H1 (cell line): ENCODE results near the gene SH2D4B. TPM values are rescaled to one million over a fixed set of nuclear protein-coding genes. Genes with fewer than 3 reads are reported as not detected.

Source experiments
- CTCF ChIA-PET: fragments of 300-600 bp; sonication (Branson Sonifier 250); formaldehyde crosslinking; loops from one replicate; lab custom pipeline; 2021; ENCODE audit not compliant: partially characterized antibody; lab: Charles Lee
- POLR2A ChIA-PET: fragments of 300-600 bp; sonication (Branson Sonifier 250); formaldehyde crosslinking; loops from one replicate; lab custom pipeline; 2021; ENCODE audit warnings: inconsistent platforms; ENCODE audit not compliant: partially characterized antibody; lab: Charles Lee
- DNase-seq, 2 experiments: peaks; one replicate each; pipeline versions ENCODE4 v3.0.0 to v3.0.0-alpha.2; 2010 to 2022; ENCODE audit warnings: low spot score in 2 of 2, low read depth in 1 of 2, mixed read lengths in 1 of 2
- FAIRE-seq: peaks from 2 replicates; lab custom pipeline; 2011; peaks lifted over from hg19 to GRCh38; lab: Jason Lieb, UNC
- H2AFZ ChIP-seq: 2 replicates; pipeline ENCODE4 v1.8.1; 2012; ENCODE audit warnings: low read length, inconsistent platforms
- H2AK5ac ChIP-seq: 2 replicates; pipeline ENCODE4 v1.6.1; 2013; ENCODE audit warnings: low read depth, low read length
- H2BK120ac ChIP-seq: replicated peaks from 2 replicates; pipeline ENCODE3; 2013; ENCODE audit warnings: low read depth, low read length, inconsistent platforms
- H2BK12ac ChIP-seq: 2 replicates; pipeline ENCODE4 v1.6.1; 2013; ENCODE audit warnings: low read depth, low read length
- H2BK15ac ChIP-seq: 2 replicates; pipeline ENCODE4 v1.6.1; 2013; ENCODE audit warnings: low read length
- H2BK20ac ChIP-seq: 2 replicates; pipeline ENCODE4 v1.6.1; 2013; ENCODE audit warnings: low read length
- H2BK5ac ChIP-seq: 2 replicates; pipeline ENCODE4 v1.6.1; 2013; ENCODE audit warnings: low read depth, low read length
- H3K14ac ChIP-seq: 2 replicates; pipeline ENCODE4 v1.6.1; 2013; ENCODE audit warnings: inconsistent platforms; ENCODE audit not compliant: insufficient read length
- H3K18ac ChIP-seq: 2 replicates; pipeline ENCODE4 v1.6.1; 2013; ENCODE audit warnings: low read length; ENCODE audit errors: extremely low read depth
- H3K23ac ChIP-seq: 2 replicates; pipeline ENCODE4 v1.6.1; 2013; ENCODE audit warnings: inconsistent platforms; ENCODE audit not compliant: insufficient read length
- H3K23me2 ChIP-seq: 2 replicates; pipeline ENCODE4 v1.6.1; 2013; ENCODE audit warnings: low read depth, low read length
- H3K27ac ChIP-seq: 2 replicates; pipeline ENCODE4 v1.6.1; 2011; ENCODE audit warnings: low read depth, low read length, inconsistent platforms
- H3K27me3 ChIP-seq, 4 experiments: replicated peaks in 1 of 4; 1 replicate in 1 of 4; 2 replicates in 3 of 4; pipeline versions ENCODE4 v1.6.1 to v1.8.1; 2011 to 2013; ENCODE audit warnings: low read length in 3 of 4, mild to moderate bottlenecking in 3 of 4, inconsistent platforms in 2 of 4, mixed read lengths in 2 of 4, moderate library complexity in 1 of 4; ENCODE audit not compliant: control insufficient read depth in 3 of 4, insufficient read depth in 3 of 4; ENCODE audit errors: extremely low read depth in 1 of 4
- H3K36me3 ChIP-seq, 4 experiments: 2 replicates each; pipeline versions ENCODE4 v1.6.1 to v1.8.1; 2011 to 2013; ENCODE audit warnings: mild to moderate bottlenecking in 4 of 4, low read length in 3 of 4, moderate library complexity in 2 of 4, control low read depth in 1 of 4, inconsistent platforms in 1 of 4; ENCODE audit not compliant: insufficient read depth in 4 of 4, control insufficient read depth in 2 of 4
- H3K4ac ChIP-seq: replicated peaks from 2 replicates; pipeline ENCODE3; 2013; ENCODE audit warnings: low read length, low read depth, mixed read lengths, inconsistent platforms; ENCODE audit not compliant: insufficient read length
- H3K4me1 ChIP-seq, 4 experiments: replicated peaks in 1 of 4; 1 replicate in 1 of 4; 2 replicates in 3 of 4; pipeline versions ENCODE4 v1.6.1 to v1.8.1; 2011 to 2013; ENCODE audit warnings: low read length in 3 of 4, inconsistent platforms in 2 of 4, mixed read lengths in 1 of 4; ENCODE audit not compliant: insufficient read depth in 4 of 4, control insufficient read depth in 3 of 4
- H3K4me2 ChIP-seq, 2 experiments: 2 replicates each; pipeline versions ENCODE4 v1.6.1 to v1.8.1; 2011 to 2013; ENCODE audit warnings: low read depth in 2 of 2, low read length in 2 of 2, control low read depth in 1 of 2, inconsistent platforms in 1 of 2, mild to moderate bottlenecking in 1 of 2; ENCODE audit not compliant: insufficient read depth in 1 of 2
- H3K4me3 ChIP-seq, 4 experiments: fragments of 200-600, 300-600 bp in 1 of 4; sonication (generic), shearing (Covaris generic), sonication (Bioruptor Twin) in 1 of 4; 2 replicates each; pipeline versions ENCODE4 v1.5.1 to v1.8.1; 2011 to 2016; ENCODE audit warnings: low read length in 4 of 4, low read depth in 3 of 4, control low read depth in 2 of 4, inconsistent platforms in 2 of 4, mild to moderate bottlenecking in 2 of 4, mixed read lengths in 1 of 4, moderate library complexity in 1 of 4; ENCODE audit not compliant: insufficient read depth in 2 of 4; ENCODE audit errors: extremely low read depth in 1 of 4
- H3K56ac ChIP-seq: replicated peaks from 2 replicates; pipeline ENCODE3; 2013; ENCODE audit warnings: low read depth, mild to moderate bottlenecking, mixed read lengths, low read length, inconsistent platforms; ENCODE audit not compliant: insufficient read length
- H3K79me1 ChIP-seq: 2 replicates; pipeline ENCODE4 v1.6.1; 2013; ENCODE audit warnings: low read depth, low read length, control low read depth
- H3K79me2 ChIP-seq, 2 experiments: 2 replicates each; pipeline versions ENCODE4 v1.6.1 to v1.8.1; 2012 to 2013; ENCODE audit warnings: low read length in 2 of 2, mild to moderate bottlenecking in 2 of 2, inconsistent platforms in 1 of 2; ENCODE audit not compliant: insufficient read depth in 2 of 2, control insufficient read depth in 1 of 2
- H3K9ac ChIP-seq, 4 experiments: replicated peaks in 1 of 4; 1 replicate in 1 of 4; 2 replicates in 3 of 4; pipeline versions ENCODE4 v1.6.1 to v1.8.1; 2011 to 2013; ENCODE audit warnings: low read depth in 3 of 4, low read length in 3 of 4, control low read depth in 2 of 4, mild to moderate bottlenecking in 2 of 4, moderate library complexity in 2 of 4, inconsistent platforms in 1 of 4; ENCODE audit errors: extremely low read depth in 1 of 4
- H3K9me3 ChIP-seq, 2 experiments: 2 replicates each; pipeline versions ENCODE4 v1.6.1 to v1.8.1; 2012 to 2013; ENCODE audit warnings: mild to moderate bottlenecking in 2 of 2, moderate library complexity in 2 of 2, control low read depth in 1 of 2, inconsistent platforms in 1 of 2, low read depth in 1 of 2, low read length in 1 of 2, mixed read lengths in 1 of 2; ENCODE audit not compliant: insufficient read depth in 2 of 2
- H4K20me1 ChIP-seq, 2 experiments: replicated peaks in 1 of 2; 2 replicates each; pipeline versions ENCODE3 to v1.8.1; 2011 to 2013; ENCODE audit warnings: inconsistent platforms in 2 of 2, low read length in 2 of 2, mild to moderate bottlenecking in 1 of 2; ENCODE audit not compliant: insufficient read depth in 2 of 2, control insufficient read depth in 1 of 2
- H4K5ac ChIP-seq: 2 replicates; pipeline ENCODE4 v1.6.1; 2013; ENCODE audit warnings: low read length, low read depth, mixed read lengths, inconsistent platforms; ENCODE audit not compliant: insufficient read length
- H4K8ac ChIP-seq: 2 replicates; pipeline ENCODE4 v1.8.0; 2013; ENCODE audit warnings: mild to moderate bottlenecking, moderate library complexity, low read length, inconsistent platforms; ENCODE audit not compliant: insufficient read depth; ENCODE audit errors: extremely low read depth
- H4K91ac ChIP-seq: replicated peaks from 2 replicates; pipeline ENCODE3; 2013; ENCODE audit warnings: low read length, mixed read lengths, inconsistent platforms; ENCODE audit not compliant: insufficient read length
- ASH2L ChIP-seq: fragments of 200-600, 300-600 bp; sonication (generic); IDR thresholded peaks from one replicate; pipeline ENCODE4 v1.7.1; 2017; ENCODE audit warnings: low read length
- ATF3 ChIP-seq: IDR thresholded peaks from 2 replicates; pipeline ENCODE4 v1.6.1; 2011; ENCODE audit warnings: low read depth, mild to moderate bottlenecking, low read length; ENCODE audit not compliant: insufficient read depth
- BACH1 ChIP-seq: IDR thresholded peaks from 2 replicates; pipeline ENCODE4 v1.6.1; 2012; ENCODE audit warnings: low read length, improper control_type of control experiment
- CBX5 ChIP-seq: fragments of 300-800, 300-1000 bp; sonication (generic); IDR thresholded peaks from 2 replicates; pipeline ENCODE4 v1.7.1; 2016; ENCODE audit warnings: antibody characterized with exemption, low read length, low read depth
- CREB1 ChIP-seq: IDR thresholded peaks from 2 replicates; pipeline ENCODE4 v1.6.1; 2012; ENCODE audit warnings: inconsistent platforms
- EP300 ChIP-seq, 2 experiments: IDR thresholded peaks; 1 replicate in 1 of 2; 2 replicates in 1 of 2; pipeline ENCODE4 v1.6.1; 2011 to 2012; ENCODE audit warnings: low read depth in 2 of 2, low read length in 2 of 2, mild to moderate bottlenecking in 2 of 2, borderline replicate concordance in 1 of 2, inconsistent platforms in 1 of 2, moderate library complexity in 1 of 2
- EZH2 ChIP-seq: fragments of 200-600 bp; sonication (generic); IDR thresholded peaks from 2 replicates; pipeline ENCODE4 v1.7.1; 2012; ENCODE audit warnings: low read depth, mild to moderate bottlenecking, moderate library complexity, low read length, inconsistent platforms; ENCODE audit not compliant: severe bottlenecking
- GABPA ChIP-seq: IDR thresholded peaks from 2 replicates; pipeline ENCODE4 v1.6.1; 2011; ENCODE audit warnings: mild to moderate bottlenecking, low read length, moderate library complexity, borderline replicate concordance; ENCODE audit not compliant: insufficient read depth
- HDAC6 ChIP-seq: IDR thresholded peaks from one replicate; pipeline ENCODE4 v1.7.1; 2012; ENCODE audit warnings: low read depth, mild to moderate bottlenecking, inconsistent platforms, low read length, moderate library complexity
- JUND ChIP-seq: IDR thresholded peaks from 2 replicates; pipeline ENCODE4 v1.6.1; 2011; ENCODE audit warnings: mild to moderate bottlenecking, improper control_type of control experiment, low read length
- POLR2A ChIP-seq, 2 experiments: IDR thresholded peaks; 1 replicate in 1 of 2; 2 replicates in 1 of 2; pipeline ENCODE4 v1.6.1; 2011; ENCODE audit warnings: low read depth in 2 of 2, low read length in 2 of 2, mild to moderate bottlenecking in 2 of 2; ENCODE audit errors: control extremely low read depth in 1 of 2
- POU5F1 ChIP-seq: IDR thresholded peaks from 2 replicates; pipeline ENCODE4 v1.6.1; 2011; ENCODE audit warnings: low read depth, mild to moderate bottlenecking, low read length, moderate library complexity
- RNF2 ChIP-seq: fragments of 200-900, 300-1000 bp; sonication (generic); IDR thresholded peaks from 2 replicates; pipeline ENCODE4 v1.7.1; 2016; ENCODE audit warnings: borderline replicate concordance, low read depth, mild to moderate bottlenecking, antibody characterized with exemption, low read length; ENCODE audit not compliant: poor library complexity, severe bottlenecking; ENCODE audit errors: missing control alignments
- SIN3A ChIP-seq, 2 experiments: IDR thresholded peaks in 1 of 2; conservative IDR thresholded peaks in 1 of 2; 2 replicates each; pipeline ENCODE4 v1.6.1; 2011 to 2012; ENCODE audit warnings: low read length in 2 of 2, improper control_type of control experiment in 1 of 2, low read depth in 1 of 2, mild to moderate bottlenecking in 1 of 2
- WGBS, 2 experiments: shearing (Covaris generic) in 1 of 2; methylation state at CpG; one replicate each; pipeline versions ENCODE4 v1.1.6 to v1.1.7; 2013 to 2015; ENCODE audit warnings: low lambda C conversion rate in 2 of 2, mixed read lengths in 2 of 2, inconsistent platforms in 1 of 2, low coverage in 1 of 2, missing lambda C conversion rate in 1 of 2; ENCODE audit not compliant: insufficient replicate concordance in 2 of 2, insufficient coverage in 1 of 2, insufficient read length in 1 of 2; ENCODE audit errors: extremely low coverage in 1 of 2, missing lambda C conversion rate in 1 of 2; 5-methylcytosine and 5-hydroxymethylcytosine counted together
- polyA plus RNA-seq, 7 experiments: library from polyadenylated mRNA; depleted of rRNA in 3 of 7; stranded (reverse) in 5 of 7; unstranded in 2 of 7; fragments of >200 nt in 5 of 7; fragments of 200-250 nt in 2 of 7; gene quantifications; 1 replicate in 5 of 7; 2 replicates in 1 of 7; 4 replicates in 1 of 7; pipeline versions ENCODE4 v1.2.1 to v1.2.3, GENCODE V29; 2011 to 2013; ENCODE audit warnings: missing spikeins in 2 of 7, mixed read lengths in 2 of 7
- total RNA-seq: library from RNA; stranded (reverse); fragmentation: NEBNext Ultra II Directional; extraction: Animal tissue kit (Norgen Biotek cat#: 25700); gene quantifications from 2 replicates; pipeline ENCODE4 v1.2.1, GENCODE V29; 2021

SH2D4B gene
- total and polyA plus RNA-seq, 2 of the 8 experiments (the other 6 are each of a cell fraction or from before 2014, with no cell fraction given): 0.06 to 0.13 TPM

GRCh38 chr10:80642661-80643060, 105.0 kb downstream of the SH2D4B start:
- Histone ChIP-seq H2BK20ac (no peak overlapping the region), H2BK120ac (no peak overlapping the region), H4K5ac (no peak overlapping the region), H3K27me3 (no peaks in the 10 kb centered on the region), H2BK15ac (no peak overlapping the region), H4K8ac (no peak overlapping the region), H3K4ac (no peak overlapping the region), H3K4me1 (no peaks in the 10 kb centered on the region), H4K91ac (no peak overlapping the region), H3K56ac (no peak overlapping the region), H3K79me2 (no peaks in the 10 kb centered on the region), H3K18ac (no peak overlapping the region), H3K9me3 (no peaks in the 10 kb centered on the region), H3K4me3 (no peak overlapping the region), H2AFZ (no peak overlapping the region), H3K36me3 (no peaks in the 10 kb centered on the region), H3K9ac (no peak overlapping the region), H2BK5ac (no peak overlapping the region), H2BK12ac (no peak overlapping the region), H3K27ac (no peak overlapping the region), H3K23ac (no peak overlapping the region), H2AK5ac (no peak overlapping the region), H3K4me2 (no peak overlapping the region), H3K23me2 (no peaks in the 10 kb centered on the region), H3K79me1 (no peaks in the 10 kb centered on the region), H4K20me1 (no peaks in the 10 kb centered on the region), H3K14ac (no peak overlapping the region)
- no peak for FAIRE-seq
- POLR2A ChIA-PET: no interaction called here
- CTCF ChIA-PET: interaction anchor here (1.6 to 3.9 kb wide), 2 partner anchors 20 to 45 kb away, joined by 5 to 21 read pairs; no protein-coding TSS in a partner anchor
- WGBS, 2 experiments: 97% methylated on average over 5 of the region's 5 CpGs; no CpG with 5 or more reads in 1 of the 2 experiments
- DNase-seq: no peak
- TF ChIP-seq ATF3: no peak
- no peak for TF ChIP-seq HDAC6
- TF ChIP-seq EZH2: no peak
- no peak for TF ChIP-seq RNF2
- TF ChIP-seq CREB1: no peak
- no peak for TF ChIP-seq GABPA
- TF ChIP-seq ASH2L: no peak
- TF ChIP-seq CBX5: no peak
- no peak for TF ChIP-seq POU5F1
- no peak for TF ChIP-seq POLR2A (IDR thresholded peaks at IDR 0.05; ENCODE audit: control extremely low read depth in 1 of 2, low read depth in 2 of 2, low read length in 2 of 2)
- TF ChIP-seq EP300 (IDR thresholded peaks at IDR 0.05; ENCODE audit: borderline replicate concordance in 1 of 2, low read depth in 2 of 2, low read length in 2 of 2): no peak
- no peak for TF ChIP-seq JUND
- no peak for TF ChIP-seq BACH1
- no peak for TF ChIP-seq SIN3A (conservative IDR thresholded peaks at IDR 0.05 in 1 of 2, IDR thresholded peaks at IDR 0.05 in 1 of 2; ENCODE audit: low read depth in 1 of 2, low read length in 2 of 2)
